ENCODE results near the gene MAN1B1. TPM values are rescaled to one million over a fixed set of nuclear protein-coding genes. Genes with fewer than 3 reads are reported as not detected.
A peak's percentile ranks its signal among the peaks of the same experiment; 100 is the strongest.

Gene MAN1B1
- total RNA-seq, 1 donor from 2014 or later, result 57.8 TPM

- no peak for DNase-seq (ENCODE audit: low spot score)
Measured at GRCh38 chr9:137084526-137084925, 2.3 kb upstream of the MAN1B1 start.

- DNase-seq (ENCODE audit: low spot score), result peak; percentile 72
Measured at GRCh38 chr9:137085920-137086530, 760 bp upstream of the MAN1B1 start.

GRCh38 chr9:137087409-137087925 is 682 bp downstream of the MAN1B1 start:
- no peak for DNase-seq (ENCODE audit: low spot score)

GRCh38 chr9:137088121-137088520 is 1.3 kb downstream of the MAN1B1 start:
- no peak for DNase-seq (ENCODE audit: low spot score)

- DNase-seq (ENCODE audit: low spot score), result no peak
Measured at GRCh38 chr9:137089232-137089947, 2.6 kb downstream of the MAN1B1 start.

- no peak for DNase-seq (ENCODE audit: low spot score)
Measured at GRCh38 chr9:137095664-137096517, 9.1 kb downstream of the MAN1B1 start.

GRCh38 chr9:137096785-137097546 is 10.2 kb downstream of the MAN1B1 start:
- DNase-seq (ENCODE audit: low spot score), result no peak

GRCh38 chr9:137097761-137098462 is 11.1 kb downstream of the MAN1B1 start:
- DNase-seq (ENCODE audit: low spot score), result no peak

GRCh38 chr9:137099231-137099630 is 12.4 kb downstream of the MAN1B1 start:
- no peak for DNase-seq (ENCODE audit: low spot score)

- no peak for DNase-seq (ENCODE audit: low spot score)
Measured at GRCh38 chr9:137103206-137103999, 16.6 kb downstream of the MAN1B1 start.

GRCh38 chr9:137105814-137106661 is 19.3 kb downstream of the MAN1B1 start:
- DNase-seq (ENCODE audit: low spot score), result no peak

- no peak for DNase-seq (ENCODE audit: low spot score)
Measured at GRCh38 chr9:137106662-137107250, 20.0 kb downstream of the MAN1B1 start.

- no peak for DNase-seq (ENCODE audit: low spot score)
Measured at GRCh38 chr9:137107312-137107921, 20.6 kb downstream of the MAN1B1 start.

GRCh38 chr9:137107982-137108381 is 21.2 kb downstream of the MAN1B1 start:
- no peak for DNase-seq (ENCODE audit: low spot score)

- no peak for DNase-seq (ENCODE audit: low spot score)
Measured at GRCh38 chr9:137108608-137109249, 21.9 kb downstream of the MAN1B1 start.

GRCh38 chr9:137109250-137110146 is 22.7 kb downstream of the MAN1B1 start:
- DNase-seq (ENCODE audit: low spot score), result no peak
